NCI-H524 treated with DMSO at 0.1 percent for 48 hours (cell line): ENCODE measurements around the gene RALBP1.
"Not testable (repeated sequence)": the region's sequence is repeated elsewhere in the genome, so short reads cannot be mapped to it uniquely, and the experiment has no call there.

ENCODE experiments used
- DNase-seq: peaks from one replicate; lab custom pipeline; 2025; lab: John Stamatoyannopoulos, UW

RALBP1 gene

DNA sequence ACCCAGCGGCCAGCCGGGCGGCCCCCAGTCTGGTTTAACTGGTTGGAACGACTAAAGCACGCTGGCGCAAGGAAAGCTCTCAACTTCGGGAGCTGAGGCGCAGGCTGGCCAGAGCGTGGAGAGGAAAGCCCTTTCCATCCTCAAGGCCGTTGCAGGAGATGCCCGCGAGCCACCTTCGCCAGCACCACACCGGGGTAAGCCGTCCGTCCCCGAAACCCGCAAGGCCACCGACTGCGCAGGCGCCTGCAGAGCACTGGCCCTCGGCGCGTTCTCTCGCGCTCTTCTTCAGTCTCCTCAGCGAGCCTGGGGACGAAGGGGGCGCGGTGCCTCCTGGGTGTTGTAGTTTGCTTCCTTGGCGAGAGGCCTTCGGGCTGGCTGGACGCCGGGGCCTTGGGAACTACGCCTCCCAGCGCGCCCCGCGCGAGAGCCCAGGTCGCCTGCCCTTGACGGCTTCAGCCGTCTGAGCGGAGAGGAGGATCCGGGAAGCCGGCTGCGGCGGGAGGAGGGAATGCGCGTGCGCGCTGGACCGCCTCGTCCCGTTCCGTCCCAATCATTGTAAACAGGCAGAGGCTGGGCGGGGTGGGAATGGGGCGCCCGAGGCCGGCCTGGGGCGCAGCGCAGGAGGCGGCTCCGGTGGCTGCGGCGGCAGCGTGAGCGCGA is at the start of gene RALBP1:
Gene RALBP1 (plus strand): TSS at position 531 of the 660 bp plus-strand sequence. CDS start 37,533 bp downstream, outside the sequence.
- peak; percentile 94 for DNase-seq

DNA sequence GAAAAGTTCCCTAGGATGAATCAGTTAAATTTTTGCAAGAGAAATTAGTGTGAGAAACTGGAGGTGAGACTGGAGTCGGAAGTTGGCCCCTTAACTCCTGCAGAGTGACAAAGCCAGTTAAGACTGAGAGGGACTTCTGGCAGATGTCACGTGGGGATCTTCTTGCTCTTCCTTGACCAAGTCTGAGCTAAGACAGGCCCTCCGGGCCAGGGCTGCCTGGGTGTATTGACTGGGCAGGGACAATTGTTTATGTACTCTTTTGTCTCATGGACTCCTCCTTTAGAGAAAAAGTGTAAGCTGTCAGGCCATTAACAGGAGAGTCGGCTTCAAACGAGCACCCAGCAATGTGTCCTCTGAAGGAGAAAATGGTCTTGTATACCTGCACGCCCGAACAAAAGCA is 48.6 kb upstream of the RALBP1 start:
- no peak for DNase-seq

DNA sequence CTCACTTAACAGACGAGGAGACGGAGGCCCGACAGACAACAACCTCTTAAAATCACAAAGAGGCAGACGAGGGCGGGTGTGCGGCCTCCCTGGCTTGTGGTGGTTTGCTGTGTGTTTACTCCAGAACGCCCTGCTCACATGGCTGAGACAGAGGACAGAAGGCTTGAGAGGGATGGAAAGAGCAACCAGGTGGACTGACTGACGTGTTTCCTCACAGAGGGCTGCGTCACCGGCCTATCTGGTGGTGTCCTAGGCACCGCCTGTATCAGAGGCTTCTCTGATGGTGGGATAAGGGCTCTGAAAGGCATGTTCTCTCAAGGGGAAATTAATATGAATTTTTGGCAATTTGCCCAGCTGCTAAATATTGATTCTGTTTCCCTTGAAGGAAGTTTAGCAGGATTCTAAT is 47.0 kb upstream of the RALBP1 start:
- no peak for DNase-seq

DNA sequence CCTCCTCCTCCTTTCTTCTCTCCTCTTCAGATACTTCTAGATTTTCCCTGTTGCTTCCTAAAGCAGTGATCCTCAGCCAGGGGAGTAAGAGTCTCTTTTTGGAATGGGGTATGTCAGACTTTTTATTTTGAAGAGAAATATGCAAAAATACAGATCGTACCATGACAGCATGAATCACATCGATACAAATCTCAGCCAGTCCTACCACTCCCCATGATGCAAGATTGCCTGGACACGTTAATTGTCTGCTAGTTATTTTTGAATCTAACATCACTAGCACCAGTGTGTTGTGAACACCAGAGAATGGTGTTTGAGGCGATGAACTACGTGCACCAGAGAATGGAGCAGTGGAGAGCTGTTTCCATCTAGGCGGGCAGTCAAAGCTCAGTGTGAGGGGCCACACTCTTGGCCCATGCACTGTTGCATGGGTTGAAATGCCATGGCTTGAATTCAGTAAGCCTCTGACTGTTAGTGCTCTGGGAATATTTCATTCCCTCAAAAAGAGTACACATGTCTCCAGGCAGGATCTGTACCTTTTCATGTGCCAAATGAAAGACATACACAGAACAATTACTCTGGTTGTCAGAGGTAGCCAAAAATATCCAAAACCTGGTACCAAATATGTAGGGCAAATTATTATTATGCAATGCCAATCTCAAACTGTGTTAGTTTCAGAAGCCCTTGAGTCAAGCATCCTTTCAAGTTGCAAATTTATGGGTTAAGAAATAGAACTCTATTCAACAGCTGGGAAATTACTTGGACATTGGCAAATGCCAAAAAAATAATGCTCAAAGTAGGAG is 46.3 kb upstream of the RALBP1 start:
- no peak for DNase-seq

DNA sequence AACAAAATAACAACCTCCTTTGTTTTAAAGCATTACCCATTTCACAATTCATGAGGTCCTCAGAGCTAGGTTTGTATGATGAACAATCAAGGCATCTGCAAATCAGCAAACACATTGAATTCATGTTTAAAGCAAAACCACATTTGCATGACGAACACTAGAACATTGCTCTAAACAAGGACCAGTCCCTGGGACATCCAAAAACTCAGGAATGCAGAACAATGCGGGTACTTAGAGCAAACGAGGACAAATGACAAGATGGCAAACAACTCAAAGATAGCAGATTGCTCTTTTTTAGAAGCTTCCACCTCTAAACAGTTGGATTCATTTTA is 45.7 kb upstream of the RALBP1 start:
- no peak for DNase-seq

DNA sequence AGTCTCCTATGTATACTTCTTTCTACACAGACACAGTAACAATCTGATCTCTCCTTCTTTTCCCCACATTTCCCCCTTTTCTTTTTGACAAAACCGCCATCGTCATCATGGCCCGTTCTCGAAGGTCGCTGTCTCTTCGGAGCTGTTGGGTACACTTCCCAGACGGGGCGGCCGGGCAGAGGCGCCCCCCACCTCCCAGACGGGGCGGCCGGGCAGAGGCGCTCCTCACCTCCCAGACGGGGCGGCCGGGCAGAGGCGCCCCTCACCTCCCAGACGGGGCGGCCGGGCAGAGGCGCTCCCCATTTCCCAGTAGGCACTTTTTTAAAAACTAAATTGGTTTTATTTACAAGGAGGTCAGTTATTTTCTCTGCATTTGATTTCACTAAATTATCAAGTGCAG is 45.0 kb upstream of the RALBP1 start:
- not testable (repeated sequence) for DNase-seq

DNA sequence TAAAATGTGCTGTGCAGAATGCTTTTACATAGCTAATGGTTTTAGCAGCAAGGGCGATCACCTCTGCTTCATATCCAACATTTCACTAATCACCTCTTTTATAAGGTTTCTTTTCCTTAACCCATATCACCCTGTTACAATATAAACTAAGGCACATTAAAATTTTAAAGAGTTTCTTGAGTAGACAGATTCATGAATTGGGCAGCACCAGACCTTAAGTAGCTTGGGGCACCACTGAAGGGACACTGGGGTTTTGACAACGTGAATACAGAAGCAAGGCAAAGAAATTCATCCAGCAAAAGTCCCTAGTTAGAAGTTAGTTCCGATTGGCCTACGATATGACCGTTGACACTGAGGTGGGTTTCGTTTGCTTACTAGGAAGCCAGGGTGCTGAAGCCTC is 44.0 kb upstream of the RALBP1 start:
- DNase-seq, result no peak

DNA sequence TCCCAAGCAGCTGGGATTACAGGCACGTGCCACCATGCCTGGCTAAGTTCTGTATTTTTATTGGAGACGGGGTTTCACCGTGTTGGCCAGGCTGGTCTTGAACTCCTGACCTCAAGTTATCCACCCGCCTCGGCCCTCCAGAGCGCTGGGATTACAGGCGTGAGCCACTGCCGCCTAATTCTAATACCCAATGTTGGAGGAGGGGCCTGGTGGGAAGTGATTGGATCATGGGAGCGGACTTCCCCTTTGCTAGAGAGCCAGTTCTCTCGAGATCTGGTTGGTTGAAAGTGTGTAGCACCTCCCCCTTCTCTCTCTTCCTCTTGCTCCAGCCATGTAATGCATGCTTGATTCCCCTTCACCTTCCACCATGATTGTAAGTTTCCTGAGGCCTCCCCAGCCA is 42.2 kb upstream of the RALBP1 start:
- DNase-seq, result not testable (repeated sequence)

DNA sequence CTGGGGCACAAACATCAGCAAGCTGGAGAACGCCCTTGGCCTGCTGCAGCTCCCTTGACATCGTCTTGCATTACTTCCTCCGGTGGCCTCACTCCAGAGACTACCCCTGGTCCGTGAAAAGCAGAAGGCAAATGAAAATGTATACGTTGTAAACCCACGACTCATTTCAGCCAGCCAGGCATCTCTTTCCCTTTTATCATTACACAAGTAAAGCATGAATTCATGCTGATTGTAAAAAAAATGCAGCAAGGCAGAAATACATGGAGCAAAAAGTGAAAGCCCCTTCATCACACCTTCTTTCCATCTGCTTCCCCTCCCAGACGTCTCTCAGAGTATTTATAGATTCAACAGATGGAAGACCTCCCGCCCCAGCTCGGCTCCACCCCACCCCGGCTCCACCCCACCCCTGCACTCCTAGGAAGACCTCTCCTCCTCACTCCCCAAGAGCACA is 41.6 kb upstream of the RALBP1 start:
- peak; percentile 11 for DNase-seq

DNA sequence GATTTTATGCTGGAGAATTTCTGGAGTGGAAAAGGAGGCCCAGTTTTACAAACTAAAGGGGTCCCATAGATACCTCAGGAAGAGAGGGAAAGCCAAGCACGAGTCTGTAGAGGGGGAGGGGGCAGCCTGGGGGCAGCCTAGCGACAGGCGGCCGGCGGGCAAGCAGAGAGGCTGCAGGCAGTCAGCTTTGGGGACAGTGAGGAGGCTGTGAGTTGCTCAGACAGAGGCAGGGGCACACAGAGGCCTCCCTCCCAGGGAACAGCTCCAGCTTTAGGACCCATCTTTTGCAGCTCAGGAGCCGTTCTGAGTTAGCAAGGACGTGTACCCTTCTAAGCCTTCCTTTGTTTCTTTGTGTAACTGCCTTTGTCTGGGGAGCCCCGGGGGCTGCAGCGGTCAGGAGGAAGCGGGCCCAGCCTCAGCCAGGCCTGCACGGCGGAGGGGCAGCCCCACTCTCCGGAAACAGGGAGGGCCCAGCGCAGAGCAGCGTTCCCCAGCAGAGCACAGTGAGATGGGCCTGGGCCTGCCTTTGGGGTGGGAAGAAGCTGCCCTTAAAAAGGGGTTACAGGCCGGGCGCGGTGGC is 41.1 kb upstream of the RALBP1 start:
- no peak for DNase-seq

DNA sequence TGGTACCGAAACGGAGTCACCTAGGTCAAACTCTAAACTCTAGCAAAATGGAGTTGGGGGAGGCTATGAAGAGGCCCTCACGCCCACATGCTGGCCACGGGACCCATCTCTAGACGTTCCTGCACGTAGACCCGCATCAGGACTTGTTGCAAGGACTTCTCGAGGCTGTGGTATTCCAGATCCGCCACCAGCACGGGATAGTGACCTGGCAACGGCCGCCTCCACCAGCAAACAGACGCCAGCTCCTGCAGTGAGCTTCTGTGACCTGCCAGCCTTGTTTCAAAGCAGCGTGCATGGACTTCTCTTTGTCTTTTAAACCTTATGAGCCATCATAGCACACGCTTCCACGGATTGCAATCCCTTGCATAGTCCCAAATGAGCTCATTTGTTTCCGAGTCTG is 40.3 kb upstream of the RALBP1 start:
- DNase-seq, result no peak

DNA sequence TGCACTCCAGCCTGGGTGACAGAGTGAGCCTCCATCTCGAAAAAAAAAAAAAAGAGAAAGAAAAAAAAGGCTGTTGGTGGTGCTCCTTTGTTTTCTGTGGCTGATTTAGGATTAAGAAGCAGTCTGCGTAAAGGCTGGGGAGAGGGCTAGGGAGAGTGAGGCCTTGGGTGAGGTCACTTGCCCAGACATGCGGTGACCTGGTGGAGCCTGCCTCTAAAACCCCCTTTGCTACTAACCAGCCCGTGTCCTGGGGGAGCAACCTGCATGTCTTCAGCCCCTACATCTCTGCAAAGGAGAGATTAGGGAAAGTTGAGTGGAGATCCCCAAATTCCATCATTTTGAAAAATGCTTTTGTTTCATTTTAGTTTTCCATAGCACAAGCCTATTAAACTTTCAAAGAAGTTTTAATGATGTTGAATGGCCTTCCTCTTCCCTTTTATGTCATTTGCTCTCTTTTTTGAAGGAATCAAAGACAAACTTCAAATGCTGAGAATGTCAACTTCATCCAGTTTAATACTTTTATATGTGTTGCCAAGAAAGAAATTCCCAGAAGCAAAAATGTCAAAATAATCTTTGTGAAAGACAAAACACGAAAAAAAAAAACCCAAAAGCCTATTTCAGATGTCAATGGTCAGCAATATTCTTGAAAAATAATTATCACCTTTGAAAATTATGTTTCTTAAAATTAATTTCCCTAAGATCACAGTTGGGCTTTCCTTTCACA is 38.9 kb upstream of the RALBP1 start:
- DNase-seq, result no peak

DNA sequence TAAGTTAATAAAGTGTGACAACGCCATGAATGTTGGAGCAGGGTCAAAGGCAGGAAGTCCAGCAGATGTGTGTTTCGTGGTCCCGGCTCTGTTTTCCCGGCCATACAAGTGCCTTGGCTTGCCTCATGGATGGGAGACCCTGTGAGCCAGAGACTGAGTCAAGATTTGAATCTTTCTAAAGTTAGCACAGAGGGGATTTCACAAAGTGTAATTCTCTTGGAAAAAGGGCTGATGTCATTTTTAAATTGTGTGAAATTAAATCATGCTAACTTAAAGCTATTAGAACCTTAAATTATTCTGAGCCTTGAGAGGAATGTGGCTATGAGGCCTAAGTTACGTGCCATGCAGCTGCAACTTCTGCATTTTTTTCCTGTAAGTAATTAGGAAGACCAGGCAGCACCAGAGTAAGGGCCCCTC is 38.3 kb upstream of the RALBP1 start:
- DNase-seq, result no peak

DNA sequence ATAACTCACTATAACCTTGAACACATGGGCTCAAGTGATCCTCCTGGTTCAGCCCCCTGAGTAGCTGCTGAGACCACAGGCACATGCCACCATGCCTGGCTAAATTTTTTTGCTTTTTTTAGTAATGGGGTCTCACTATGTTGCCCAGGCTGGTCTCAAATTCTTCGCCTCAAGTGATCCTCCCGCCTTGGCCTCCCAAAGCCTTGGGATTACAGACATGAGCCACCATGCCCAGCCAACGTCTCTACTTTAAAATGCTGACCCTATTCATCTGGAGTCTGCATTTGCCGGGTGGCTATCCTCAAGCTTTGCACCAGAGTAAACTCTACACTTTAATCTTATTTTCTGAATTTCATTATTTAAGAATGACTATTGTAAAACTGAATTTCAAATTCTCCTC is 37.6 kb upstream of the RALBP1 start:
- no peak for DNase-seq

DNA sequence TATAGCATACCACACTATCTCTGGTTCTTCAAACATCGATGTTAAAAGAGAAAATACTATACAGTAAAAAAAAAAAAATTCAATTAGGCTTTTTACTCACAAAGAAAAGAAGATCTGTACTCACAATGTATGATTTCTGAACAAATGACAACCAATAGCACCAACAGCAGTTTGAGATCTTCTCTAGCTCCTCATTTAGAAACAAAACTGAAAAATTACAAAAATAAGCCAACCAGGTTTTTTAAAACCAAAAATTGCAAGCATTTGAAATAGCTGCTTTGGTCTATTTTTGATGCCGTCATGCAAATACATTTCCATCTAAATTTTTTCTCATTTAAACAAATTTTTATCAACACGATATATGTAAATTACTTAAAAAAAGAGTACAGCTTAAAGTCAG is 34.3 kb upstream of the RALBP1 start:
- no peak for DNase-seq

DNA sequence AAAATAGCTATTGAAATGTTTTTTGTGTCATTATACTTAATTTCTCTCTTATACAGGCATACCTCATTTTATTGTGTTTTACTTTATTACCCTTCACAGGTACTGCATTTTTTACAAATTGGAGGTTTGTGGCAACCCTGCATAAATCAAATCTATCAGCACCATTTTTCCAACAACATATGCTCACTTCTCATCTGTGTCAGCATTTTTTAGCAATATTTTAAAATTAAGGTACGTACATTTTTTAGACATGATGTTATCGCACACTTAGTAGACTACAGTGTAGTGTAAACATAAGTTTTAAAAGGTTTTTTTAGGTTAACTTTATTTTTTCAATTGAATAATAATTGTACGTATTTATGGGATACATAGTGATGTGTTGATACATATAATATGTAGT is 30.8 kb upstream of the RALBP1 start:
- no peak for DNase-seq

DNA sequence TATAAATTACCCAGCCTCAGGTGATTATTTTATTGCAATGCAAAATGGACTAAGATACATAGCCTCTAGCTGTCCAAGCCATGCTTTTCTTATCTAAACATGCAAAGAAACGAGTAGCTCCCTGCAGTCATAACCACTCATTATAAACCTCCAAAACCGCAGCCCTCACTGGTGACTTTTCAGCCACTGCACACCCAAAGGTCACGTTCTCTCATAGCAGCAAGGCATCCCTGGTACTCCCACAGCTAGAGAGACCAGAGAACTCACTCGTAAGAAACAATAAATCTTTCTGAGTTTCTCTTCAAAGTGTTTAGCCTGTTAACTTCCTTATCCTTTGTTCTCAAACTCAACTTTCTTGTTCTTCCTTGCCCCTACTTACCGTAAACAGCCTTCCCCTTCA is 28.5 kb upstream of the RALBP1 start:
- DNase-seq, result no peak

DNA sequence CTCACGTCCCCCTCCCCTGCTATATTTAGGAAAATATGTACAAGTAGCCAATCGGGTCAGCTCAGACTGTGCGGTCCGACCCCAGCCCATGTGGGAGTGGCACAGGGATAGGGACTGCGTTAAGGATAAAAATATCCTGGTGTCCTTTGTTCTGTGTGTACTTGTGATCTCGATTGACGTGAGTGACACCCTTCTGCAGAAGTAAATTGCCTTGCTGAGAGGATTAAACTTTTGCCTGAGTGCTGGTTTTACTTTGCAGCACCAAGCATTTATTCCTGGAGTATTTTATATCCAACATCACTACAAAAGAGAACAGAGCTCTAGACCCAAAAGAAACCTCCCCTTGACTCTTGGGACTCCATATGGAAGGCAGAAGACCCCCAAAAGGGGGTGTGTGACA is 28.0 kb upstream of the RALBP1 start:
- no peak for DNase-seq

DNA sequence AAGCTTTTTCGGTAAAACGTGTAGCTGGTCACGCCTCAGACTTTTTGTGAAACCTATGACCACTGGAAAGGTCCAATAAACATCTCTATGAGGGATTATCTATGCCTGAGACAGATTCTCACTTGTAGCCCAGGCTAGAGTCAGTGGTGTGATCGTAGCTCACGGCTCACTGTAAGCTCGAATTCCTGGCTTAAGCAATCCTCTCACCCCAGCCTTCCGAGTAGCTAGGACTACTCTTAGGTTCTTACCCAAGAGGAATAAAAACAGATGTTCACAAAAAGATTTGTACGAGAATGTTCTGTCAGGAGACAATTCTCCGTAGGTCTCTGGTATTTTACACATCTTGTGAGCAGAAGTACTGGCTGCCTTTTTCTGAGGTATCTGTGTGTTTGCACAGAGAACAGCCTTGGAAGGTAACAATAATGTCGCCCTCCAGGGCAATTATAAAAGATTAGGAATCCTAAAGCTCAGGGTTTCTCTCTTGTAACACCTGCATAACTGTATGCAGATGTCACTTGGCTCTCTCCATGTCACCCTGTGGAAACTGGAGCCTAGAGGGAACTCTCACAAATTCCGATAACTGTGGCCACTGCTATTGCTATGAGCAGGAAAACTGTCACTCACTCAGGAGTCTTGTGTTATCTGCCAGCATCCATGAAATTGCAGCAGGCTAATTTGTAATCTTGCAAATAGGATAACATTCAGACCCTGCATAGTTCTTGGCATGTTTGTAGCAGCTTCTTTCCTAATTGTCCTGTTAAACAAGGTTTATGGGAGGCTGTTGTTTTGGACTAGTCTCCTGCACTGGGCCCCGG is 25.5 kb upstream of the RALBP1 start:
- DNase-seq, result no peak

DNA sequence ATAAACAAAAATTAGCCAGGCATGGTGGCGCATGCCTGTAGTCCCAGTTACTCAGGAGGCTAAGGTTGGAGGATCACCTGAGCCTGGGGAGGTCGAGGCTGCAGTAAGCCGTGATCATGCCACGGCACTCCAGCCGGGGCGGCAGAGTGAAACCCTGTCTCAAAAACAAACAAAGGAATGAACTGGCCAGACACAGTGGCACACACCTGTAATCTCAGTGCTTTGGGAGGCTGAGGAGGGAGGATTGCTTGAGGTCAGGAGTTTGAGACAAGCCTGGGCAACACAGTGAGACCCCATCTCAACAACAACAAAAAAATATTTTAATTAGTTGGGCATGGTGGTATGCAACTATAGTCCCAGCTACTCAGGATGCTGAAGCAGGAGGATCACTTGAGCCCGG is 24.4 kb upstream of the RALBP1 start:
- DNase-seq, result not testable (repeated sequence)

DNA sequence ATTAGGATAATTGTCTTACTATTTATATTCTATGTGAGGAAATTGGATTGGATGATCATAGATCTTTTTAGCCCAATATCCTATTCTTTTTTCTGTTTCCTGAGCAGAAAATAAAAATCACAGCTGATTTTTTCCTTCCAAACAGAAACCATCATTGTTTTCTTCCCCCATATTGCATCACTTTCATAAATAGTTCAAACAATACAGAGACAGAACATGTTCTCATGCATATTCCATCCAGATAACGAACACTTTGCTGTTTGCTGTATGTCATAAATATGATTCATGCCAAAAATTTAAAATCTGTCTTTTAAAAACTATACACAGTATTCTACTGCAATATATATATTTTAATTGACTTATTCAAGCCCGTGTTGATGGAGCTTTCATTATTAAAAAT is 22.0 kb upstream of the RALBP1 start:
- no peak for DNase-seq
